Stimulated activated CD8-positive, alpha-beta memory T cell treated with anti-CD3 and anti-CD28 coated beads, Interleukin-4, amount 100 ng/mL, for 1 hour (primary cell): ENCODE data around the gene MPRIP.

Experiments
- DNase-seq, 2 donors: peaks; one replicate each; pipeline ENCODE4 v3.0.0-alpha.2; 2020; ENCODE audit warnings: low read depth in 2 of 2, low spot score in 1 of 2

Gene MPRIP

DNA sequence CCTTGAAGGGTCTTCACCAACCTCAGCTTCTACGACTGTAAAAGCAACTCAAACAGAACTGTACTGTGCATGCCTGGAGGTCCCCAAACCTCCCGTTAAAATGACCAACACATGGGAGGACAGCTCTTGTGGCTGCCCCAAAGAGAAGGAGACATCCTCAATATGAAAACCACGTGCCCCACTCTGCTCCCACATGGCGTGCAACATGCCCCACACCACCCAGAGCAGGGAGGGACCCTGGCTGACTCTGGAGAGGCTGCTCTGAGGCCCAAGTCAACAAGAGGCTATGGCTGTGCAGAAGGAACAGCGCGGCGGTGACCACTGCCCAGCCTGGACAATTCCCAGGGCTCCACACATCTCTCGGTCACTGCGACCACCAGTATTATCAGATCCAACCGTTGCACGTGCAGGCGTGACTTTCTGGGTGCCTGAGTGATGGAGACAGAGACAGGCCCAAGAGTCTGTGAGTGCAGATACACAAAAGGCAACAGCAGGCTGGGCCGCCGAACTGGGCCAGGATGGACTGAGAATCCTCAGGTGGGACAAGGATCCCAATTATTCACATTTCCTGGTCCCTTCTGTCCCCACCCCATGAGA, 162.5 kb downstream of the MPRIP start:
- no peak for DNase-seq

DNA sequence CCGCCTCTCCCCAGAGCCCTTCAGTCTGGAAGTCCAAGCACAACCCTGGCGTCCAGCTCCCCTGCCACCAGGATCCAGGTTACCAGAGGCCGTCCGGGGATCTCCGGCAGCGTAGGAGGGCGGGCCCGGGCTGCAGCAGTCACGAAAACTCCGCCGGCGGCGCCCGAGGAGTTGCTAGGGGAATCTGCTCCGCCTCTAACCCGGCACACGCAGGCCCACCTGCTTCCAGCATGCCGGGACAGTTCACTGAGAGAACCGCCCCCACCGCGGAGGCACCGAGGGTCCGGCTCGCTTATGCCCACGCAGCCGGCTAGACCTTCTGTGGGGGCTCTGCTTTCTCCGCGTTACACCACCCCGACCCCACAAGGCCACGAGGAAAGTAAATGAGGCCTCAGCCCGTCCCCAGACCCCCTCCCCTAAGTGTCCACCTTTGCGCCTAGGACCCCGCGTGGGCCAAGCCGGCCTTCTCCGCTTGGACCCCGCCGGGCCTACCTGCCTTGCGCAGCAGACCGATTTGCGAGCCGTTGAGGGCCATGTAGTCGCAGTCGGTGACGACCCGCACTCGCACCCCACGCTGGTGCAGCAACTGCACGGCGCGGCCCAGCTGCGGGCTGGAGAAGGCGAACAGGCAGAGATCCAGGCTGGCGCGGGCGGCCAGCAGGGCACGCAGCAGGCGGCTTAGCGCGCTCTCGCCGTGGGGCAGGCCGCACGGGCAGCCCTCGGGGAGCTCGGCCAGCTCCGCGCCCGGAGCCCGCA, 163.3 kb downstream of the MPRIP start:
- DNase-seq, result no peak

DNA sequence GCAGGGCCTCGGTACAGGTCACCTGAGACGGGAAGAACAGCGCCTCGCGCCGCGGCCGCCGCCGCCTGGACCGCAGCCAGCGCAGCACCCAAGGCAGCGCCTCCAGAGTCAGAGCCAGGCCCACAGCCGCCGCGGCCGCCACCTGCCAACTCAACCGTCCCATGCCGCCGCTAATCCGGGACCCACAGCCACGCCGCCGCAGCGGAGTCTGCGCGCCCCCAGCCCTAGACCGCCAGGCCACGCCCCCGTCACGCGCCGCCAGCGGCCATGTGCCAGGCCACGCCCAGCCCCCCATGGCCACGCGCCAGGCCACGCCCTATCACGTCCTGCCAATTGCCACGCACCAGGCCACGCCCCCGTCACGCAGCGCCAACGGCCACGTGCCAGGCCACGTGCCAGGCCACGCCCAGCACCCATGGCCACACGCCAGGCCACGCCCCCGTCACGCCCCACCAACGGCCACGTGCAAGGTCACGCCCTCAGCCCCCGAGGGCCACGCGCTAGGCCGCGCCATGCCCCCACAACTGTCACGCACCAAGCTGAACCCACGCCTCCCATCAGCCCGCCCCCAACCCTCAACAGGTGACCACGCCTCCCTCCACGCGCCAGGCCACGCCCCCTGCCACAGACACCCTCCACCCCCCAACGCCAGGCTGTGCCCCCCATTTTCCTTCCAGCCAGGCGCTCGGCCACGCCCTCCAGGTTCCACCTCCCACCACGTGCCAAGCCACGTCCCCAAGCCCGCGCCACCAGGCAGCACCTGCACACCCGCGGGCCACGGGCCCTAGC, 164.1 kb downstream of the MPRIP start, which contains the start of gene PLD6:
TSS of gene PLD6 (minus strand) at position 210 of the 789 bp plus-strand sequence. CDS start at position 163, 47 bp downstream.
- DNase-seq, result peak; percentile 66 to 75

DNA sequence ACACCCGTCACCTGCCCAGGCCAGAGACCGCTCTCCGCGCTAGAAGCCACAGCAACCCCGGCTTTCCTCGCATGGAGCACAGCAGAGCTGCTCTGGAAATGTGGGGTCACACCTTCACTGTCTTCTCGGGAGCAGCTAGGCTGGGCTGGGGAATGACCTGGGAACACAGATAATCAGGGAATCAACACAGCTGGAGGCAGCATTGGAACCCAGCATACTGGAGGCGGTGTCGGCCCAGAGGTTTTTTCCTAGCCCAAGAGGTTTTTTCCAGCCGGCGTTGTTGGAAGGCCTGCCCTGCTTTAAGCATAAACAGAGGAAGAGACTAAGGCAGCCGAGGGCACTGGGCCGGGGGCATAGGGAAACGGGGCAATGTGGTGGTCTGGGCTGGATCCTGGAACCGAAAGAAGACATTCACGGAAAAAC, 164.7 kb downstream of the MPRIP start:
- DNase-seq, result no peak

DNA sequence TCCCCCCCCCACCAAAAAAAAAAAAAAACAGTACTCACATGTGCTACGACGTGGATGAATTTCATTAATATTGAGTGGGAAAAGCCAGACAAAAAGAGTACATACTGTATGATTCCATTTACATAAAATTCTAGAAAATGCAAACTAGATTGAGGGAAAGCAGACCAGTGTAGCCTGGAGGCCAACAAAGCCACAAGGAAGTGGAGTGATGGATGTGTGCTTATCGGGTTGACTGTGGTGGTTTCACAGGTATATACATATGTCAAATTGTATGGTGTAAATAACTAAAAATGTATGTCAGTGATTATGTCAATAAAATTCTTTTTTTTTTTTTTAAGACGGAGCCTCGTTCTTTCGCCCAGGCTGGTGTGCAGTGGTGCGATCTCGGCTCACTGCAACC, 165.7 kb downstream of the MPRIP start:
- no peak for DNase-seq

DNA sequence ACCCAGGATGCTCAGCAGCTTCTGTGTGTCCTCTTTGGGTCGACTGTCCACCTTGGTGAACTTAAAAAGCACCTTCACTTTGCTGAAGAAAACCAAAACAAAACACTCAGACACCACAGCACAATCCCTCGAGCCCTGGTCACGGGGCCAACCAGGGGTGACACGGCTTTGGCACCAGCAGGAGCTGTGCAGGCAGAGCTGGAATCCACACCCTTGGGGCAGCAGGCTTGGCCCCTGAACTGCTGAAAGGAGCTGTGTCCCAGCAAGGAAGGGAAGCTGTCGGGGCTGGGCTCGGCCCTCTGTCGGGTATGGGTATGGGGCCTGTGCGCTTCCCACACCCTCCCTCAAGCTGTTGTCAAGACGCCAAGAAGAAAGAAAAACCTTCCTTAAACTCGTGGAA, 171.5 kb downstream of the MPRIP start:
- DNase-seq, result no peak

DNA sequence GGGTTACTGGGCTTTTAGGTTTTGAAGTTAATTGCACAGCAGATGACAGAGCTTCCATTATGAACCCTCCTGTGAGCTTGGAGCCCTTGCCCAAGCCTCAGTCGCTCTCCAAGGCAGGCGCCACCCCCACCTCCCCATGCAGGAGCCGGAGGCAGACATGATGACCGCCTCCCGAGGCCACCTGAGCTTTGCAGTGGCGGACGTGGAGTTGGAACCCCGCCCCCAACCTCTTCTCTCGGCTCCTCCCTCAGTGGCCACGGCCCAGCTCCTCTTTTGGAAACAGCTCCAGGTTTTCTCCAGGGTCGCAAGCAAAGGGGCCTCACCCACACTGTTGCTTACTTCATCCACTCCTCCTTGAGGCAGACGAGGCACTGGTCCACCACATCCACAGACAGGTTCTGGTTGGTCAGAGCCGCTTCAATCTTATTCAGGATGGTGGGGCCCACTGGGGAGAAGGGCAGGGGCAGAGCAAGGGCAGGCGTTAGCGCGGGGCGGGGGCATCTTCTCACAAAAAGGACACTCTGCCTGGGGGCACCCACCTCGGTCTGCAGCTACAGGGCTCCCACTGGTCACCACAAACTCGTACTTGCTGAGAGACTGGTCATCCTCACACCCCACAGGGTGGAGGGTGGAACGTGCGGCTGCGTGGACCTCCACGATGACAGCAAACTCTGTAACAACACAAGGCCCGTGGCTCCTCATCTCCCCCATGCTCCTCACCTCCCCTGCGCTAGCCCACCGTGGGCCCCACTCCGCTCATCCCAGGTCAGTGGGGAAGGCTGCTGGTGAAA, 172.6 kb downstream of the MPRIP start:
- DNase-seq, result no peak

DNA sequence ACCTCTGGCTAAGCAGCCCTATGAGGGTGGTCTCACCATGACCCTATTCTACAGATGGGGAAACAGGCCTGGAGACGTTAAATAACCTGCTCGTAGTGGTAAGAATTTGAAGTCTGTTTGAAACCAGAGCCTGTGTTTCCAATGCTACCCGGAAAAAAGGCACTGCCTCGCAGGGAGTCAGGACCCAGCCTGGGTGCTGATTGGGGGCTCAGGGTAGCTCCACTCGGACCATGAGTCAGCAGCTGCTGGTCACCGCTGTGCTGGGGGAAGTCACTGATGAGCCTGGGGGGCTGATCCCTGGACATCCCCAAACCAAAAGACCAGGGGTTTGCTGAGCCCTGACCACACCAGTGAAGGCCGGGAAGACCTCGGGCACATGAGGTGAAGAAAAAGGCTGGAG, 173.3 kb downstream of the MPRIP start:
- no peak for DNase-seq

DNA sequence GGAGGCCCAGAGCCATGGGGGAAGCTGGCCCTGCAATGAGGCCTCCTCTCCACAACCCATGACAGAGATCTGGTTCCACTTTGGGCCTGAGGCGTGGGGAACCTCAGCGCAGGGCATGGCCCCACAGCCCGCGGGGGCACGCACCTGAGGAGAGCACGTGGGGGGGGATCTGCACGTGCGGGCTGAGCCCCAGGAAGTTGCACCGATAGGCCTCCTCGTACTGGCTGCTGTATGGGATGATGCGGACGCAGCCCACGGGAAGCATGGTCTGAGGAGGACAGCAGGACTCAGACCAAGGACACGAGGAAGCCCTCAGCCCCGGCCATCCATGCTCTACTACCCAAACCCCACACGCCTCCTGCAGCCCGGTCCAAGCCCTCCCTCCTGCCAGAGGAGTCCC, 174.0 kb downstream of the MPRIP start:
- DNase-seq, result no peak

DNA sequence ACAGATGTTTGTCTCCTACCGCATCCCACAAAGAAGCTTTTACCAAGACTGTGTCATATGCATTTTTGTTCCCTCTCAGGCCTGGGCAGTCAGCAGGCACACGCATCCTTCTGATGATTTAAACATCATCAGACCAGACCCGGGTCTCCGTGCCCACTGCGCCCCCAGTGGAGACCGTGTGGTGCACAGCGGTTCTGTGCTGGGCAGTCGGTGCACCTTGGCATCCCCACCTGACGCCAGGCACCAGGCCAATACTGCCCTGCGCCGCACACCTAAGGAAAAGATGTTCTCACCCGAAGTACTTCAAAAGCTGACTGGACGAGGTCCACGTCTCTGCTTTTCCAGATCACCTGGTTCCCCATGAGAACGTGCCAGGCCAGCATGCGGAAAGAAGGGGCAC, 174.5 kb downstream of the MPRIP start:
- DNase-seq, result no peak

DNA sequence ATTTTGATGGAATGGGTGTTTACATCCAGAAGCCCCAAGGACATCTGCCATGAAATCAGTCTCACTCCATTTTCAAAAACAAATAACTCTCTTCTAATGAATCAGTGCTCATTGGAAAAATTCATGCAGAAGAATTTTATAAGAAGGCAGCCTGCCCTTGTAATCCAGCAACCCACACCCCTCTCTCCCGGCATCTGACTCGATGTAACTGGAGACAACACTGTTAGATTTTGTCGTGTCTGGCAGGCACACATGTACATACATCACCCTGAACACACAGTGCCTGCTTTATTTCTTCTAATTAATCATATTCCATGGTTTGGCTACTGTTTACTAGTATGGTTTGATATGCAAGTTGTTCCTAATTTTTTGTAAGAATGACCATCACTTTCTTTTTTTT, 175.7 kb downstream of the MPRIP start:
- DNase-seq, result no peak

DNA sequence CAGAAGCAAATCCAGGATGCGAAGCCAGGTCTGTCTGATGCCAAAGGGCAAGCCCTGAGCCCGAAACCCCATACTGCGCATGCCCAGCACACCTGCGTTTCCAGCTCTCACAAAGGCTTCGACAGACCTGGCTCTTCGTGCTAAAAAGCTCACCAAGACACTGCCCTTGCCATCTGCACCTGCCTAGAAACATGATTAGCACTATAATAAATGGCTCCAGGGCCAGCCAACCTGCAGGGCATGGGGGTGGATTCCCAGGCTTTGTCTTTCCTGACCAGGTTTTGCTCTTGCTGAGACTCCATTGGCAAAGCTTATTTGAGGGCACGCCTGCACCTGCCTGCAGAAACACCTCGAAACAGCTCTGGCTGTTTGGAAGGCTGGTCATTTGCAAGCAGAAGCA, 178.3 kb downstream of the MPRIP start:
- no peak for DNase-seq

DNA sequence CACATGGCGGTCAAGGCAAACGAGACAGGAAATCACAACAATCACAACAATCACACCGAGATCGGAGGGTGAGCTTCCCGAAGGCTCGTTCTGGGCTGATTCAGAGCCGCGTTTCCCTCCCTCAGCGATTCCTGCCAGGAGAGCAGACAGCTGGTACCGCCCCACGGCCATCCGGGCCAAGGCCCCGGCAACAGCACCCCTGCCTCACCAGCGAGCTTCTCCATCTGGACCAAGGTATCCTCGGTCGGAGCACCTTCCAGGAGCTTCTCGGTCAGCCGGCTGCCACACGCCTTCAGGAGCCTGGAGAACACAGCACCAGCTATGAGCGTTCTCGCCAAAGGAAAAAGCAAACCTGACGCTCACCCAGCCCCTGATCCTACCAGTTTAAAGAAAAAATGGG, 179.1 kb downstream of the MPRIP start:
- DNase-seq, result no peak

DNA sequence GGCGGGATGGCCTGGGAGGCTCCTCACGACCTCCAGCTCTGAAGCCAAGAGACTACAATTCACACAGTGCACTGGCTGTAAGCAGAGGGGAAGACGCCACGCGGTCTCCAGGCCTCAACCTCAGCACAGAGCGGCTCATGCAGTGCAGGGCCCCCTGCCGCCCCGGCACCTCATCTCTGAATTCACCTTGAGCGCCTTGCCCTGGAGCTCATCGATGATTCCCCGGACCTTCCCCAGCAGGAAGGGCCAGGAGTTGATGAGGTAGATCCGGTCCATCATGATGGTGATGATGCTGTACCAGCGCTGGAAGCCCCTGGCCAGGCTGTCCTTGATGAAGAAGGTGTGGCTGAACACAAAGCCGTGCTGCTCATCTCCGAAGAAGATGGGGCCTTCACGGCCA, 181.5 kb downstream of the MPRIP start:
- no peak for DNase-seq

DNA sequence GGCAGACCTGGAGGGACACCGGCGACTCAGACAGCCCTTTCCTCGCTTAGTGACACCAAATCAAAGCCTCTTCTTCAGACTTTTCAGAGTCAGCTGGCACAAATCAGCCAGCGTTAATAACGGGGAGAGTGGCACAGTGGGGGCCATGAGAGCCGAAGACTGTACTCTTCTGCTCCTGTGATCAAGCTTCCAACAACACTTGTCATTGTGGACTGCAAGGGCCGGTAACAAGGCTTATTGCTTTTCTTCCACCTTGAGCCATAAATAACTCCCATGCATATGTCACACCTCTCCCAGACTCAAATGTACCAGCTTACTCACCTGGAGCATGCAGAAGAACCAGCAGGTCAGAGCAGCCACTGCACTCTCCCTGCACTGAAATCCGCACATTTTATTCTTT, 181.9 kb downstream of the MPRIP start:
- DNase-seq, result no peak

DNA sequence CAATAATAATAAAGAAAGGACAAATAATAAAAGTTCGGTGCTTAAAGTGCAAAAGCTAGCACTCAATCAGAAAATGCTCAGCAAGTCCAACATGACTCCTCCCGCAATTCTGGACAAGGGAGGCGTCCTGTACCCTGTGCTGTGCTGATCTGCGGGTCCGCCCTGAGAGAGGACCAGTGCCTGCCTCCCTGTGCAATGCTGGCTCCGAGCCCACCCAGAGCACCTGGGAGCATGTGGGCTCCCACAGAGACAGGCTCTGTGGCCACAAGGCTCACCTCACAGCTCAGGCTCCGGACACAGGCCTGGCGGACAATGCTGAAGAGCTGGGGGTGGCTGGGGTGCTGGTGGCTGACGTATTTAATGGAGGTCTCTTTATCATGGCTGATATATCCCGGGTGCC, 183.6 kb downstream of the MPRIP start:
- no peak for DNase-seq

DNA sequence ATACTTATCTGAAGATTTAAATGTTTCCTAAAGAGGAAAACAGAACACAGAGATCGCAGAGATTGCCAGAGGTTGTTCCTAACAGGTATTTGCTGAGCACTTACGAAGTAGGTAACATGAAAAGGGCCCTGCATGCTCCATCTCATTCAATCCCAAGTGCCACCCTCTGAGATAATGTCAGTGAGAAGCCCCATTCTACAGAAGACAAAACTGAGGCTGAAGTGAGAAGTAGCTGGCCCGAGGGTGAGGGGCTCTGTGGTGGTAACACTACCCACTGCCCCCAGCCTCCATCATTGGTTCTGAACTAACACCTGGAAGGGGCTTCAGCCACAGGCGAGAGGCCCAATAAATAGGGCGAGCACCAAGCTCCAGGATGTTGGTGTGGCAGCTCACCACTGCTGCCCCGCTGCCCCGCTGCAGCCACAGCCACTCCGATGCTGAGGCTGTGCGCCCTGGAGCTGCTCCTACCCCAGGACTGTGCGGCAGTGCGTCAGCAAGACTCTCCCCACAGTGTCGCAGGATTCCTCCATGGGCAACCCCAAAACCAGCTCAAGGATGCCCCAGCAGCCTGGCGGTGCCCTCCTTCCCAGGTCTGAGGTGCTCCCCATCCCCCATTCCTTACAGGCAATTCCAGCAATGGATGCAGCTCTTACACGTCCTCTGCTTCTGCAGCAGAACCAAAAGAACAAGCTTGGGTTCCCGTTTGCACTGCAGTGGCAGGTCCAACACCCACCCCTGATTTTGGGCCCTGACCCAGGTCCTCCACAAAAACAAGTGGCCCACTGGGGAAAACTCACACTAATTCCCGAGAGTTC, 184.4 kb downstream of the MPRIP start:
- no peak for DNase-seq

DNA sequence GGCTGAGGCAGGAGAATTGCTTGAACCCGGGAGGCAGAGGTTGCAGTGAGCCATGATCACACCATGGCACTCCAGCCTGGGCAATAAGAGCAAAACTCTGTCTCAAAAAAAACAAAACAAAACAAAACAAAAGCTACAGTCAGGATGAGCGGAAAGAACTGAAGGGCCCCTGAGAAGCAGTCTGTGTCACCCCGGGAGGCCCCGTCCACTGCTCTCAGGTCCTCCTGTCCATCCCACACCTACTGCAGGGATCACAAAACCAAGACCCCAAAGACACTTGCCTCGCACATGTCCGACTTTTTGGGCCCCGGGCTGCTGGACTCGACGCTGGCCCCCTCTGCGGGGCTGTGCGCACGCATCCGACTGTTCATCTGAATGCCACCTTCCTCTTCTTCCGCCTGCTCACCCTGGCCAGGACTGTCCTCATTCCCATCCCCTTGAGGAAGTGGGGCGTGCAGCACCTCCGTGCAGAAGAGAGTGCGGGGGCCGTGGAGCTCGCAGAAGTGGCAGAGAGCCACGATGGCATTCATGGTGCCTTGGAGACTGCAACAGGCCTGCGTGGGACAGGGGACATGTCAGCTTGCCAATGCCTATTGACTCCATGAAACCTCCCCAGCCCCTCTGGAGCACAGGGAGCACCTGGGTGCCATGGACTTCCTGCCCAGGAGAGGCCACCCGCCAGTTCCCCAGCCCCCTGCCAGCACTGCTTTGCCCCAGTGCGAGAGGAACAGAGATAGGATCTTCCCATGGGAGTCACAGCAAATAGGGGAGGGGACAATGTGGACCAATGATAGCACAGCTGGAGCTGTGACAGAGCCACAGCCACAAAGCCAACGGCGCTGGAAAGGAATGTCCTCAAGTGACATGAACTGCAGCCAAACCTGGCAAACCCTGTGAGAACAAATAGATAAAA, 185.6 kb downstream of the MPRIP start:
- DNase-seq, result no peak

DNA sequence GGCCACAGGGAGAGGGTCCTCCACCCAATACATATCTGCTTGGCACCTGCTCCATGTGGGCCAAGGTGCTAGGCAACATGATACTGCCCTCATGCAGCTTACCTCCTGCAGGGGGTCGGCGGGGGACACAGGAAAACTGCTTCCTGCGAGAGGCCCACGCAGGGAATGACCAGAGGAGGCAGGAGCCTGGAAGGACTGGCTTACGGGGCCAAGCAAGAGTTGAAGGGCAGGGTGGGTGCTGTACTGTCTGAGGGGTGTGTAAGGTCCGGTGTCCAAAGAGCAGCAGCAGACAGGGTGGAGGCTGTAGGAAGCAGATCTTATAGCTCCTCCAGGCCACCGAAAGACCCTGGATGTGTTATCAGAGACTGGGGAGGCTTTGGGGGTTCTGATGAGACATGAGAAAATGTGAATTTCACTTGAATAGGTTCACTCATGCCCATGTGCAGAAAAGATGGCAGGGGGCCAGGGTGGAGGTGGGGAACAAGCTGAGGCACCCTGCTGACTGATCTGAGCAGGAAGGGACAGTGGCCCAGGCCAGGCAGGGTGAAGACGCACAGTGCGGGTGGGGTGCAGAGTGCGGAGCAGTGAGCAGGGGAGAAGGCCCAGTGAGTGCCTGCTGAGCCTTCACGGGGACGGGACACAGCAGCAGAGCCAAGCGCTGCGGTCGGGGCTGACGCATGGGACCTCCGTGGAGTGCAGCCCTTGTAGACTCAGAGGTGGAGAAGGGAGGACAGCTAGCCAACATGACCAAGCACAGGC, 186.4 kb downstream of the MPRIP start:
- DNase-seq, result no peak
